Prostate gland (tissue), 2 donors: ENCODE results near the gene MSX2. TPM values are rescaled to one million over a fixed set of nuclear protein-coding genes. Genes with fewer than 3 reads are reported as not detected.

ENCODE experiments used
- DNase-seq: peaks from one replicate; pipeline ENCODE4 v3.0.0-alpha.2; 2019; ENCODE audit warnings: low spot score
- H3K27ac ChIP-seq, 2 donors: fragments of 200-600 bp; sonication (generic); 2 replicates each; pipeline ENCODE4 v1.5.1; 2017 to 2019
- H3K27me3 ChIP-seq: fragments of 200-600 bp; sonication (generic); replicated peaks from 2 replicates; pipeline ENCODE4 v1.5.1; 2019; ENCODE audit not compliant: insufficient read depth
- H3K36me3 ChIP-seq, 2 donors: fragments of 200-600 bp; sonication (generic); 1 replicate in 1 of 2; 2 replicates in 1 of 2; pipeline versions ENCODE4 v1.5.1 to v1.8.1; 2017 to 2019
- H3K4me1 ChIP-seq: fragments of 200-600 bp; sonication (generic); replicated peaks from 2 replicates; pipeline ENCODE4 v1.5.1; 2019
- H3K4me3 ChIP-seq, 2 donors: fragments of 200-600 bp; sonication (generic); 2 replicates each; pipeline ENCODE4 v1.5.1; 2017 to 2019
- H3K9me3 ChIP-seq: fragments of 200-600 bp; sonication (generic); 2 replicates; pipeline ENCODE4 v1.5.1; 2017
- POLR2A ChIP-seq: fragments of 450-650 bp; IDR thresholded peaks from one replicate; pipeline ENCODE4 v1.6.1; 2016; ENCODE audit warnings: antibody characterized with exemption, mild to moderate bottlenecking
- POLR2AphosphoS5 ChIP-seq: sonication (generic); formaldehyde crosslinking; IDR thresholded peaks from one replicate; pipeline ENCODE4 v1.6.1; 2017; ENCODE audit warnings: antibody characterized with exemption
- WGBS: methylation state at CpG from one replicate; pipeline ENCODE4 v1.1.5; 2018; 5-methylcytosine and 5-hydroxymethylcytosine counted together
- intact Hi-C: fragments of 100-400 bp; cut with DNase I; formaldehyde crosslinking; loops from one replicate; pipeline ENCODE4 v1.14.2; 2022
- total RNA-seq, 2 donors: library from RNA; depleted of rRNA; stranded (reverse); fragments of >200 nt; gene quantifications; one replicate each; pipeline ENCODE4 v1.1.0, GENCODE V29; 2016
- TF ChIP-seq, protein P1 (sequence below), 4 experiments: fragments of 200-600 bp in 2 of 4; fragments of 450-650 bp in 2 of 4; sonication (generic) in 2 of 4; IDR thresholded peaks; 1 replicate in 3 of 4; 2 replicates in 1 of 4; pipeline ENCODE4 v1.5.1; 2016 to 2019; ENCODE audit warnings: antibody characterized with exemption in 4 of 4, mild to moderate bottlenecking in 2 of 4, moderate library complexity in 2 of 4

The MSX2 gene
- total RNA-seq, 2 donors from 2014 or later: 7.1 to 36.4 TPM

DNA sequence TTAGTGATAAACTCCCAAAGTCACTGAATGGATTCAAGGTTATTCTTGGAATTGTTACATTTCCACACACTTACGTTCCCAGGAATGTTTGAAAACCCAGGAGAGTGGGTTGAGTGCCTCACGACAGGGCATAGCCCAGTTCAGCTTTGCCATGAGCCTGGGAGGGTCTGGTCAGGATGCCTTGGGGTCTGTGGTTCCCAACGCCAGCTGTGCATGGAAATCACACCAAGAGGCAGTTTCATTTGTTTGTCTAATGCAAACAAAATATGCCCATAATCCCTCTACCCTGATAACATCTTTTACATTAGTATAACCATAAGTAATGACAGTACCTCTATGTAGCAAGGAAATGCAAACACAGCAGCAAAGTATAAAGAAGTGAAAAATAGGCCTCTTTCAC is 25.3 kb upstream of the MSX2 start:
- Histone ChIP-seq H3K4me3 (no peak overlapping the region), H3K27me3 (no peaks in the 10 kb centered on the region), H3K36me3 (no peaks in the 10 kb centered on the region), H3K4me1 (no peaks in the 10 kb centered on the region), H3K9me3 (no peaks in the 10 kb centered on the region), H3K27ac (no peak overlapping the region)
- TF ChIP-seq POLR2AphosphoS5: no peak
- TF ChIP-seq, protein P1, sequence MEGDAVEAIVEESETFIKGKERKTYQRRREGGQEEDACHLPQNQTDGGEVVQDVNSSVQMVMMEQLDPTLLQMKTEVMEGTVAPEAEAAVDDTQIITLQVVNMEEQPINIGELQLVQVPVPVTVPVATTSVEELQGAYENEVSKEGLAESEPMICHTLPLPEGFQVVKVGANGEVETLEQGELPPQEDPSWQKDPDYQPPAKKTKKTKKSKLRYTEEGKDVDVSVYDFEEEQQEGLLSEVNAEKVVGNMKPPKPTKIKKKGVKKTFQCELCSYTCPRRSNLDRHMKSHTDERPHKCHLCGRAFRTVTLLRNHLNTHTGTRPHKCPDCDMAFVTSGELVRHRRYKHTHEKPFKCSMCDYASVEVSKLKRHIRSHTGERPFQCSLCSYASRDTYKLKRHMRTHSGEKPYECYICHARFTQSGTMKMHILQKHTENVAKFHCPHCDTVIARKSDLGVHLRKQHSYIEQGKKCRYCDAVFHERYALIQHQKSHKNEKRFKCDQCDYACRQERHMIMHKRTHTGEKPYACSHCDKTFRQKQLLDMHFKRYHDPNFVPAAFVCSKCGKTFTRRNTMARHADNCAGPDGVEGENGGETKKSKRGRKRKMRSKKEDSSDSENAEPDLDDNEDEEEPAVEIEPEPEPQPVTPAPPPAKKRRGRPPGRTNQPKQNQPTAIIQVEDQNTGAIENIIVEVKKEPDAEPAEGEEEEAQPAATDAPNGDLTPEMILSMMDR (IDR thresholded peaks at IDR 0.05): no peak
- no peak for TF ChIP-seq POLR2A
- DNase-seq: no peak
- WGBS: 67% methylated on average over 3 of the region's 3 CpGs
- intact Hi-C loops: no loop called here

DNA sequence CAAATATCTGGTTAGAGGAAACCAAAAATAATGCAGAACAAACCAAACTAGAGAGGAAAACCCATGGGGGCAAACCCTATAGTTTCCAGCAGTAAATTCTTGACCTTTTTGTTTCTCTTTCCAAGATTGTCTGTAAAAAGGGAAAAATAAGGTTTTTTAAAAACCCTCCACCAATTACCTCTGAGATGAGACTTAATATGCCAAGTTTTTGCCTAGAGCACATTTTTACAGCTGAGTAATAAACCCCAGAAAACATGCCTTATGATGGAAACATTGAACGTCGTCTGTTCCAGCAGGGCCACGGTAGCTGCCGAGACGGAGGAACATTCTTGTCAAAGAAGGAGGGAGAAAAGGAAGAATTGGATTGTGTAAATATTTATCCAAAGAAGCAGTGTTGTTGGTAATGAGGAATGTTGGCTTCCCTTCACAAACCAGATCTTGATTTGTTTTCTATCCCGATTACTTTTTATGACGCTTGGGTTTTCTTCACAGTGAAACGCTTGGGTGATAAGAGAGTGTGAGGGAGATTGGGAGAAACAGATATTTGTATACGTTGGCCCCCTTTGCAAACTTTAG is 17.3 kb upstream of the MSX2 start:
- Histone ChIP-seq H3K4me1 (no peaks in the 10 kb centered on the region), H3K27ac (no peak overlapping the region), H3K4me3 (no peak overlapping the region), H3K9me3 (no peaks in the 10 kb centered on the region), H3K27me3 (no peaks in the 10 kb centered on the region), H3K36me3 (no peaks in the 10 kb centered on the region)
- 8% methylated on average over 9 of the region's 9 CpGs for WGBS
- TF ChIP-seq POLR2A (no peak), POLR2AphosphoS5 (no peak)
- TF ChIP-seq, protein P1 (IDR thresholded peaks at IDR 0.05): no peak
- intact Hi-C loops: no loop called here
- no peak for DNase-seq

DNA sequence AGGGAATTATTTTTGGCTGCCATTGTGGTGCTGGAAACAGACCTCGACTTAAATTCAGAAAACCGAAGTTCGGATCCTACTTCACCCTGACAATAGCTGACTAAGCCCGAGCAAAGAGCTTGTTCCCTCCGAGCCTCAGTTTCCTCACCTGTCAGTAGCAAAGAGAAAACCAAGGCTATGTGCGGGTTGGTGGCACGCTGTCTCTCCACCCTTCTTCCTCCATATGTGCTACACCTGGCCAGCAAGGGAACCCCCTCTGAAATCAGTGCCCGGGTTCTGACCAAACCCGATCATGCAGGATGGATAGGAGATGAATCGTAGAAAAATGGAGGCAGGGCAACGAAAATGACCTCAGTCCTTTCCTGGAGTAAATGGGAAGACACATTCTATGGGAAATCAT is 16.7 kb upstream of the MSX2 start:
- Histone ChIP-seq H3K27me3 (no peaks in the 10 kb centered on the region), H3K36me3 (no peaks in the 10 kb centered on the region), H3K9me3 (no peaks in the 10 kb centered on the region), H3K4me3 (no peak overlapping the region), H3K27ac (no peak overlapping the region), H3K4me1 (no peaks in the 10 kb centered on the region)
- TF ChIP-seq POLR2AphosphoS5: no peak
- TF ChIP-seq, protein P1 (IDR thresholded peaks at IDR 0.05): no peak
- no peak for TF ChIP-seq POLR2A
- no peak for DNase-seq
- WGBS: 89% methylated on average over 11 of the region's 11 CpGs
- intact Hi-C loops: no loop called here

DNA sequence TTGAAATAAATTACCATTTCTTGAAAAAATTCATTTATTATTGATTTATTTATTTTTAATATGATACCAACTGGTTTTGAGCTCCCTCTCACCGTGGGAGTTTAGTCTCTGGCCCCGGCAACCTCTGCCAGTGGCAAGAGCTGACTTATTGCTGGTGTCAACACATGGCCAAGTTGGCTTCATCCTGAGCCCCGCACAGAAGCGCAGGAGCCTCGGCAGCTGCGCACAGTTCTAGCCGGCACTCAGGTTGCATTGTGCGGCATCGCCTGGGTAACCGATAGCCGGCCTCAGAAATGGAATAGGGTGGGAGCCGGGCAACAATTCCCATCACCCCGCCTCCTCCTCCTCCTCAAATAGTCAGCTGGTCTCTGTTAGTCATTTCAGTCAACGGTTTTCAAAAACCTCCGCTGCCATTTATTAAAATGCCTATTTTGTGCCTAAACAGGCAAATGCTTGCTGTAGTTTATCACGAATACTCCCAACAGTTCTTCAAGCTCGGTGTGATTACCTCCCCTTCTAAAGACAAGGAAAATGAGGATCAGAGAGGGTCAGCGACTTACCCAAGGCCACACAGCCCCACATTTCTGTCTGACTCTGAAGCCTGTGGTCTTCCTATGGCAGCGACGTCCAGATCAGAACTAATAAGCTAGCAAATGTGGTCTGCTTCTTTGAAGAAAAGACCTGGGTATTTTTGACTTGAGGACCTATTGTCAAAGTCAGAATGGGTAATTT is 15.7 kb upstream of the MSX2 start:
- 63% methylated on average over 20 of the region's 20 CpGs for WGBS
- Histone ChIP-seq H3K9me3 (no peaks in the 10 kb centered on the region), H3K27ac (no peak overlapping the region), H3K4me3 (no peak overlapping the region), H3K36me3 (no peaks in the 10 kb centered on the region), H3K27me3 (no peaks in the 10 kb centered on the region), H3K4me1 (no peaks in the 10 kb centered on the region)
- intact Hi-C loops: no loop called here
- TF ChIP-seq POLR2AphosphoS5 (no peak), POLR2A (no peak)
- TF ChIP-seq, protein P1 (IDR thresholded peaks at IDR 0.05): no peak
- no peak for DNase-seq

DNA sequence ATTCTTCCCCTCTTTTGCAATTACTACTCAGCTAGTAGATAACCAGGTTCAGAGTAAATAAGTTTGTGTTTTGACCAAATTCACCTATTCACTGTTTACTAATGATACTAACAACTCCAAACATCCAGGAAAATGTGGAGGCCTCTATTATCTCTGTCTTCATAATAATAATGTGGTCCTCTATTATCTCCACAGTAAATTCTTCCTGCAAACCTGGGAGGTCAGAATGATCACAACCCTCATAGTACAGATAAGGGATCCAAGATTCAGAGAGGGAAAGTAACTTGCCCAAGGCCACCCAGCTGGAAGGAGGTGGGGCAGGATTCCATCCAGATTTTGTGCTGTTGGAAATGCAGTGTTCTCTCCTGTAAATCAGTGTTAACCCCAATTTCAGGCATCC is 9.6 kb upstream of the MSX2 start:
- Histone ChIP-seq H3K4me3 (no peak overlapping the region), H3K36me3 (no peaks in the 10 kb centered on the region), H3K27me3 (no peaks in the 10 kb centered on the region), H3K9me3 (no peaks in the 10 kb centered on the region), H3K4me1 (no peaks in the 10 kb centered on the region), H3K27ac (no peak overlapping the region)
- no peak for DNase-seq
- intact Hi-C loops: no loop called here
- TF ChIP-seq POLR2AphosphoS5 (no peak), POLR2A (no peak)
- TF ChIP-seq, protein P1 (IDR thresholded peaks at IDR 0.05): no peak
